Common myeloid progenitor, CD34-positive (primary cell): ENCODE data around the gene NOP9.
"Not testable (repeated sequence)": the region's sequence is repeated elsewhere in the genome, so short reads cannot be mapped to it uniquely, and the experiment has no call there.

ENCODE experiments used
- CTCF ChIA-PET: fragments of 350-600 bp; sonication (Branson Sonifier 250); formaldehyde crosslinking; loops from one replicate; lab custom pipeline; 2021; ENCODE audit warnings: antibody characterized with exemption; lab: Charles Lee
- POLR2A ChIA-PET: fragments of 350-600 bp; sonication (Branson Sonifier 250); formaldehyde crosslinking; loops from one replicate; lab custom pipeline; 2021; ENCODE audit warnings: antibody characterized with exemption; lab: Charles Lee
- DNase-seq, 3 donors: peaks; one replicate each; pipeline versions ENCODE4 v3.0.0 to v3.0.0-alpha.2; 2013
- H3K27ac ChIP-seq, 2 experiments: 1 replicate in 1 of 2; 2 replicates in 1 of 2; pipeline ENCODE4 v1.7.0; 2013; ENCODE audit warnings: inconsistent platforms in 2 of 2, low read length in 2 of 2, mild to moderate bottlenecking in 2 of 2, low read depth in 1 of 2, moderate library complexity in 1 of 2; ENCODE audit not compliant: severe bottlenecking in 2 of 2, insufficient read depth in 1 of 2, poor library complexity in 1 of 2
- H3K27me3 ChIP-seq, 5 experiments: replicated peaks in 2 of 5; 1 replicate in 3 of 5; 2 replicates in 2 of 5; pipeline versions ENCODE4 v1.6.1 to v1.7.0; 2013; ENCODE audit warnings: low read length in 4 of 5, mild to moderate bottlenecking in 2 of 5, moderate library complexity in 2 of 5, inconsistent platforms in 1 of 5; ENCODE audit not compliant: insufficient read depth in 5 of 5, control insufficient read depth in 4 of 5
- H3K36me3 ChIP-seq, 4 experiments: 1 replicate in 2 of 4; 2 replicates in 2 of 4; pipeline versions ENCODE4 v1.6.1 to v1.7.0; 2013; ENCODE audit warnings: low read length in 3 of 4, control low read depth in 1 of 4, mild to moderate bottlenecking in 1 of 4; ENCODE audit not compliant: control insufficient read depth in 4 of 4, insufficient read depth in 4 of 4
- H3K4me1 ChIP-seq, 4 experiments: 1 replicate in 3 of 4; 2 replicates in 1 of 4; pipeline versions ENCODE4 v1.6.1 to v1.7.1; 2013; ENCODE audit warnings: low read length in 3 of 4, mild to moderate bottlenecking in 3 of 4, control low read depth in 1 of 4, inconsistent platforms in 1 of 4, moderate library complexity in 1 of 4; ENCODE audit not compliant: control insufficient read depth in 4 of 4, insufficient read depth in 4 of 4; ENCODE audit errors: control extremely low read depth in 1 of 4
- H3K4me3 ChIP-seq, 7 experiments: 1 replicate in 4 of 7; 2 replicates in 3 of 7; pipeline versions ENCODE4 v1.5.1 to v1.7.0; 2013; ENCODE audit warnings: mild to moderate bottlenecking in 7 of 7, low read length in 6 of 7, moderate library complexity in 6 of 7, inconsistent platforms in 2 of 7, low read depth in 2 of 7, control low read depth in 1 of 7; ENCODE audit not compliant: insufficient read depth in 4 of 7, control insufficient read depth in 1 of 7; ENCODE audit errors: extremely low read depth in 1 of 7
- H3K9me3 ChIP-seq, 5 experiments: 1 replicate in 4 of 5; 2 replicates in 1 of 5; pipeline versions ENCODE4 v1.6.1 to v1.7.1; 2013; ENCODE audit warnings: low read length in 4 of 5, mild to moderate bottlenecking in 2 of 5, inconsistent platforms in 1 of 5, low read depth in 1 of 5, moderate library complexity in 1 of 5; ENCODE audit not compliant: control insufficient read depth in 4 of 5, insufficient read depth in 2 of 5; ENCODE audit errors: control extremely low read depth in 1 of 5
- WGBS: methylation state at CpG from one replicate; pipeline ENCODE4 v1.1.5; 2013; ENCODE audit not compliant: insufficient coverage; 5-methylcytosine and 5-hydroxymethylcytosine counted together

Gene NOP9

DNA sequence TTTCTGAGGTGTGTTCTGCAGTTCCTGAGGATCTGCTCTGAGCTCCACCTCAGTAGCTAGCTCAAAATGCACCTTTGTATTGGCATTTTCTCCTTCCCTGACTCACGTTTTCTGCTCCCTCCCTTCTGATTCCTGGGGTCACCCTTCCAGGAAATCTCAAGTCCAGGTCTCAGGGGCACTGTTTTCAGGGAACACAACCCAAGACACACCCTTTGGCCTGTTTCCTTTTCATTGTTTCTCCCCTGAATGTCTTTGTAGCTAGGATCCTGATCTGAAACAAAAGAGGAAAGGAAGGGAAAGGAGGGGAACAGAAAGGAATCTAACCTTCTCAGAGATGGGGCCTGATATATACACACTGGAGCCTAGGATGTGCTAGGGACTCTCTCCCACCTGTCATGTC lies 47.5 kb downstream of the NOP9 start:
- ChIA-PET CTCF (interaction anchor here (1.1 to 5.4 kb wide), 12 partner anchors 10 to 89 kb away, joined by 3 to 36 read pairs (median 5); partner anchors contain the start of genes ADCY4, CBLN3 and KHNYN), POLR2A (no interaction called here)
- Histone ChIP-seq H3K27me3 (peaks cover 0 to 2% (median 0%) of the 10 kb centered on the region in 5 experiments), H3K27ac (no peak overlapping the region), H3K36me3 (no peaks in the 10 kb centered on the region), H3K9me3 (no peaks in the 10 kb centered on the region), H3K4me3 (no peak overlapping the region), H3K4me1 (peaks cover 0 to 3% (median 0%) of the 10 kb centered on the region in 4 experiments)
- 91% methylated on average over 1 of the region's 1 CpG for WGBS
- DNase-seq: no peak

GRCh38 chr14:24348186-24348585 lies 48.5 kb downstream of the NOP9 start:
- Histone ChIP-seq H3K9me3 (no peaks in the 10 kb centered on the region), H3K27me3 (peaks cover 0 to 2% (median 0%) of the 10 kb centered on the region in 5 experiments), H3K36me3 (no peaks in the 10 kb centered on the region), H3K4me3 (no peak overlapping the region), H3K4me1 (peaks cover 0 to 3% (median 0%) of the 10 kb centered on the region in 4 experiments), H3K27ac (no peak overlapping the region)
- ChIA-PET POLR2A (interaction anchor here (0.6 kb wide), 1 partner anchor 9 kb away, joined by 4 read pairs; the partner anchor contains the start of gene RIPK3), CTCF (interaction anchor here (0.6 to 5.4 kb wide), 14 partner anchors 9 to 88 kb away, joined by 3 to 36 read pairs (median 5); partner anchors contain the start of genes ADCY4, CBLN3 and KHNYN)
- 100% methylated on average over 2 of the region's 2 CpGs for WGBS
- DNase-seq: no peak

GRCh38 chr14:24349742-24350141 lies 50.1 kb downstream of the NOP9 start:
- Histone ChIP-seq H3K9me3 (no peaks in the 10 kb centered on the region), H3K27me3 (peaks cover 0 to 2% (median 0%) of the 10 kb centered on the region in 5 experiments), H3K4me1 (no peaks in the 10 kb centered on the region), H3K4me3 (no peak overlapping the region), H3K36me3 (no peaks in the 10 kb centered on the region), H3K27ac (no peak overlapping the region)
- WGBS: 100% methylated on average over 5 of the region's 5 CpGs
- ChIA-PET CTCF (interaction anchor here (0.7 to 2.3 kb wide), 6 partner anchors 10 to 92 kb away, joined by 3 to 5 read pairs (median 4); partner anchors contain the start of genes ADCY4 and RIPK3), POLR2A (no interaction called here)
- no peak for DNase-seq

- DNase-seq: peak in 2 of 3 donors; percentile 33 to 47
- Histone ChIP-seq H3K4me1 (no peaks in the 10 kb centered on the region), H3K36me3 (no peaks in the 10 kb centered on the region), H3K27me3 (peaks cover 0 to 2% (median 0%) of the 10 kb centered on the region in 5 experiments), H3K4me3 (no peak overlapping the region), H3K27ac (no peak overlapping the region), H3K9me3 (no peaks in the 10 kb centered on the region)
- ChIA-PET CTCF (interaction anchor here (0.8 to 2.3 kb wide), 16 partner anchors 9 to 86 kb away, joined by 3 to 10 read pairs (median 4); partner anchors contain the start of gene ADCY4), POLR2A (no interaction called here)
- 62% methylated on average over 4 of the region's 4 CpGs for WGBS
Observed at GRCh38 chr14:24351517-24351916, 51.9 kb downstream of the NOP9 start.

- no peaks in the 10 kb centered on the region for H3K9me3 ChIP-seq
- 95% methylated on average over 2 of the region's 5 CpGs for WGBS
- H3K4me1 ChIP-seq: no peaks in the 10 kb centered on the region
- peaks cover 0 to 2% (median 0%) of the 10 kb centered on the region in 5 experiments for H3K27me3 ChIP-seq
- ChIA-PET POLR2A (no interaction called here), CTCF (interaction anchor here (0.7 to 2.3 kb wide), 3 partner anchors 15 to 84 kb away, joined by 3 to 8 read pairs (median 4); no protein-coding TSS in a partner anchor)
- no peak overlapping the region for H3K4me3 ChIP-seq
- H3K36me3 ChIP-seq: no peaks in the 10 kb centered on the region
- no peak overlapping the region for H3K27ac ChIP-seq
- DNase-seq: no peak
Observed at GRCh38 chr14:24353559-24354481, 54.2 kb downstream of the NOP9 start.

GRCh38 chr14:24354482-24354825 lies 54.8 kb downstream of the NOP9 start:
- CTCF ChIA-PET, DNase-seq, H3K4me1 ChIP-seq, H3K36me3 ChIP-seq, H3K27ac ChIP-seq, H3K27me3 ChIP-seq, H3K9me3 ChIP-seq, H3K4me3 ChIP-seq: not testable (repeated sequence)
- WGBS: no CpG with 5 or more reads among the region's 3 CpGs
- POLR2A ChIA-PET: interaction anchor here (0.6 kb wide), 1 partner anchor 82 kb away, joined by 5 read pairs; no protein-coding TSS in a partner anchor
